HG03280 (cell line): ENCODE results near the gene MCCD1.
"Not testable (repeated sequence)": the region's sequence is repeated elsewhere in the genome, so short reads cannot be mapped to it uniquely, and the experiment has no call there.

Experiments used
- ATAC-seq: cut with Tn5 transposase; IDR thresholded peaks from one replicate; pipeline ENCODE4 v1.9.1; 2021; ENCODE audit warnings: mild to moderate bottlenecking, moderate library complexity; ENCODE audit not compliant: unreplicated experiment

MCCD1 gene

GRCh38 chr6:31541658-31542521, 13.1 kb downstream of the MCCD1 start, which contains the start of gene DDX39B:
Gene DDX39B (minus strand): TSS chr6:31542003. CDS start chr6:31540532, 1,471 bp downstream.
- peak; percentile 63 for ATAC-seq

- no peak for ATAC-seq
These were observed 14.9 kb downstream of the MCCD1 start for GRCh38 chr6:31543639-31544038.

- ATAC-seq: no peak
These were observed 15.9 kb downstream of the MCCD1 start for GRCh38 chr6:31544676-31545075.

- ATAC-seq: no peak
These were observed 16.5 kb downstream of the MCCD1 start for GRCh38 chr6:31545291-31545690.

GRCh38 chr6:31546339-31546957, 17.7 kb downstream of the MCCD1 start, which contains the start of gene ATP6V1G2:
Gene ATP6V1G2 (minus strand): TSS chr6:31546608. CDS start chr6:31546559, 49 bp downstream.
- peak; percentile 49 for ATAC-seq

- peak; percentile 63 for ATAC-seq
These were observed 18.4 kb downstream of the MCCD1 start, which contains the start of gene NFKBIL1 for GRCh38 chr6:31546958-31547726. Gene NFKBIL1 (plus strand): TSS chr6:31547608. CDS start chr6:31547695, 87 bp downstream.

- ATAC-seq: no peak
These were observed 19.2 kb downstream of the MCCD1 start for GRCh38 chr6:31547727-31548543.

GRCh38 chr6:31548544-31548873, 19.7 kb downstream of the MCCD1 start:
- ATAC-seq: no peak

GRCh38 chr6:31551371-31551770, 22.6 kb downstream of the MCCD1 start:
- ATAC-seq: not testable (repeated sequence)

GRCh38 chr6:31556307-31556706, 27.5 kb downstream of the MCCD1 start:
- no peak for ATAC-seq

- no peak for ATAC-seq
These were observed 28.9 kb downstream of the MCCD1 start for GRCh38 chr6:31557443-31558317.

- ATAC-seq: no peak
These were observed 29.5 kb downstream of the MCCD1 start for GRCh38 chr6:31558318-31558625.

GRCh38 chr6:31558631-31559500, 30.1 kb downstream of the MCCD1 start:
- no peak for ATAC-seq

GRCh38 chr6:31559606-31559957, 30.8 kb downstream of the MCCD1 start:
- ATAC-seq: no peak

- ATAC-seq: peak; percentile 66
These were observed 31.4 kb downstream of the MCCD1 start for GRCh38 chr6:31559958-31560696.

- no peak for ATAC-seq
These were observed 31.9 kb downstream of the MCCD1 start for GRCh38 chr6:31560697-31561058.

GRCh38 chr6:31567531-31568370, 39.0 kb downstream of the MCCD1 start:
- no peak for ATAC-seq
